Bronchial epithelial cell (primary cell): ENCODE measurements around the gene TRA2B. TPM values are rescaled to one million over a fixed set of nuclear protein-coding genes. Genes with fewer than 3 reads are reported as not detected.

Source experiments
- DNase-seq: peaks from one replicate; pipeline ENCODE4 v3.0.0-alpha.2; 2010; ENCODE audit warnings: low read depth
- FAIRE-seq: peaks from 2 replicates; lab custom pipeline; 2011; peaks lifted over from hg19 to GRCh38; lab: Jason Lieb, UNC
- H3K27me3 ChIP-seq: 2 replicates; pipeline ENCODE4 v1.5.1; 2011; ENCODE audit warnings: low read length; ENCODE audit not compliant: control insufficient read depth, insufficient read depth
- H3K36me3 ChIP-seq: 2 replicates; pipeline ENCODE4 v1.5.1; 2011; ENCODE audit warnings: low read length; ENCODE audit not compliant: control insufficient read depth, insufficient read depth
- H3K4me3 ChIP-seq: 2 replicates; pipeline ENCODE4 v1.5.1; 2011; ENCODE audit warnings: mild to moderate bottlenecking, low read depth, low read length, control low read depth
- CTCF ChIP-seq: IDR thresholded peaks from 2 replicates; pipeline ENCODE4 v1.5.1; 2011; ENCODE audit warnings: mild to moderate bottlenecking, moderate library complexity, low read length, control low read depth, inconsistent platforms; ENCODE audit not compliant: insufficient read depth, severe bottlenecking
- total RNA-seq: library from RNA; depleted of rRNA; stranded (reverse); fragments of >200 nt; gene quantifications from 2 replicates; pipeline ENCODE4 v1.2.1, GENCODE V29; 2014

TRA2B gene
- total RNA-seq, 1 donor from 2014 or later: 202 TPM

- H3K36me3 ChIP-seq: peaks cover 7% of the 10 kb centered on the region
- no peak for TF ChIP-seq CTCF
- no peaks in the 10 kb centered on the region for H3K27me3 ChIP-seq
- H3K4me3 ChIP-seq: no peak overlapping the region
- FAIRE-seq (no peak), DNase-seq (no peak)
Measured at GRCh38 chr3:185981621-185982020, 43.8 kb upstream of the TRA2B start.

GRCh38 chr3:185979721-185980121 is 41.9 kb upstream of the TRA2B start:
- FAIRE-seq: no peak
- TF ChIP-seq CTCF: no peak

GRCh38 chr3:185978516-185978915 is 40.7 kb upstream of the TRA2B start:
- DNase-seq (no peak), FAIRE-seq (no peak)
- no peaks in the 10 kb centered on the region for H3K27me3 ChIP-seq
- H3K36me3 ChIP-seq: peaks cover 9% of the 10 kb centered on the region
- no peak overlapping the region for H3K4me3 ChIP-seq
- TF ChIP-seq CTCF: no peak

More at GRCh38 chr3:185979721-185980121, 41.9 kb upstream of the TRA2B start:
- DNase-seq: peak; percentile 7
- no peaks in the 10 kb centered on the region for H3K27me3 ChIP-seq
- H3K36me3 ChIP-seq: peaks cover 7% of the 10 kb centered on the region
- H3K4me3 ChIP-seq: no peak overlapping the region

- Histone ChIP-seq H3K4me3 (no peak overlapping the region), H3K36me3 (peaks cover 11% of the 10 kb centered on the region), H3K27me3 (no peaks in the 10 kb centered on the region)
- FAIRE-seq (no peak), DNase-seq (no peak)
- TF ChIP-seq CTCF: no peak
Measured at GRCh38 chr3:185977679-185978040, 39.8 kb upstream of the TRA2B start.

GRCh38 chr3:185976977-185977678 is 39.3 kb upstream of the TRA2B start:
- no peak for FAIRE-seq
- H3K4me3 ChIP-seq: no peak overlapping the region
- DNase-seq: peak; percentile 61
- H3K36me3 ChIP-seq: peaks cover 11% of the 10 kb centered on the region
- peak; percentile 92 for TF ChIP-seq CTCF
- no peaks in the 10 kb centered on the region for H3K27me3 ChIP-seq

- Histone ChIP-seq H3K27me3 (no peaks in the 10 kb centered on the region), H3K36me3 (peaks cover 16% of the 10 kb centered on the region), H3K4me3 (no peak overlapping the region)
- no peak for DNase-seq
- no peak for FAIRE-seq
- TF ChIP-seq CTCF: no peak
Measured at GRCh38 chr3:185976100-185976499, 38.3 kb upstream of the TRA2B start.
